SIG-M5 (cell line): ENCODE measurements around the gene AHDC1.
"Not testable (repeated sequence)": the region's sequence is repeated elsewhere in the genome, so short reads cannot be mapped to it uniquely, and the experiment has no call there.

Experiments
- DNase-seq: peaks from one replicate; lab custom pipeline; 2025; lab: John Stamatoyannopoulos, UW

Gene AHDC1

GRCh38 chr1:27564710-27565649 is 39.0 kb downstream of the AHDC1 start:
- DNase-seq = no peak

- no peak for DNase-seq
Measured at GRCh38 chr1:27563591-27564471, 40.1 kb downstream of the AHDC1 start.

GRCh38 chr1:27563341-27563590 is 40.7 kb downstream of the AHDC1 start:
- DNase-seq = no peak

GRCh38 chr1:27562534-27563340 is 41.2 kb downstream of the AHDC1 start:
- DNase-seq = no peak

- no peak for DNase-seq
Measured at GRCh38 chr1:27562021-27562420, 41.9 kb downstream of the AHDC1 start.

- DNase-seq = no peak
Measured at GRCh38 chr1:27561124-27561899, 42.6 kb downstream of the AHDC1 start.

GRCh38 chr1:27560268-27561123 is 43.4 kb downstream of the AHDC1 start:
- DNase-seq = no peak

- DNase-seq = no peak
Measured at GRCh38 chr1:27559466-27560030, 44.4 kb downstream of the AHDC1 start.

GRCh38 chr1:27557596-27558340 is 46.2 kb downstream of the AHDC1 start:
- no peak for DNase-seq

GRCh38 chr1:27556781-27557595 is 47.0 kb downstream of the AHDC1 start:
- no peak for DNase-seq

- no peak for DNase-seq
Measured at GRCh38 chr1:27556435-27556780, 47.5 kb downstream of the AHDC1 start.

GRCh38 chr1:27555700-27556424 is 48.1 kb downstream of the AHDC1 start:
- no peak for DNase-seq

- no peak for DNase-seq
Measured at GRCh38 chr1:27554759-27555699, 48.9 kb downstream of the AHDC1 start.

- DNase-seq = no peak
Measured at GRCh38 chr1:27554293-27554692, 49.7 kb downstream of the AHDC1 start.

- not testable (repeated sequence) for DNase-seq
Measured at GRCh38 chr1:27553823-27554222, 50.1 kb downstream of the AHDC1 start.

- no peak for DNase-seq
Measured at GRCh38 chr1:27552911-27553420, 51.0 kb downstream of the AHDC1 start.

GRCh38 chr1:27551953-27552312 is 52.0 kb downstream of the AHDC1 start:
- no peak for DNase-seq
